Stimulated activated CD8-positive, alpha-beta memory T cell treated with anti-CD3 and anti-CD28 coated beads, Interleukin-4, amount 100 ng/mL, for 24 hours (primary cell): ENCODE data around the gene LRRK1.

Experiments used
- DNase-seq: peaks from one replicate; pipeline ENCODE4 v3.0.0-alpha.2; 2020; ENCODE audit warnings: low read depth

LRRK1 gene

DNA sequence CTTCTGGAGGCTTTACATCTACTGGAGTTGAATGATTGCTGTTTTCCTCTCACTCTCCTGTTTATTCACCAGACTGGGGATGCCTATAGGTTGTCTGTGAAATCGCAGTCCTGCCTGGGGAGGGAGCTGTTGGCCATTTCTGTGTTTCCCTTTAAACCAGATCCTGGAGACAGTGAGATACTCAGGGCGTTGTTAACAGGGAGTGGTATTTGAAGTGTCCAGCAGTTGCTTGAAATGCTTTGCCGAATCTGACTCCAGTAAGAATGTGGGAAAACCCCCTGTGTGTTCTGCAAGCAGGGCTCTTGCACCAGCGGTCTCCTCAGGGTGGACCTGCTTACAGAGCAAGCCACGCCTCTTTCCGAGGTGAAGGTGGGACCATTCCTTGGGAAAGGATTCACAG lies 4.3 kb upstream of the LRRK1 start:
- DNase-seq = no peak

- DNase-seq = peak; percentile 63
Measured at GRCh38 chr15:100918034-100918689, 995 bp upstream of the LRRK1 start.

GRCh38 chr15:100919481-100920405 lies 586 bp downstream of the LRRK1 start:
- no peak for DNase-seq

DNA sequence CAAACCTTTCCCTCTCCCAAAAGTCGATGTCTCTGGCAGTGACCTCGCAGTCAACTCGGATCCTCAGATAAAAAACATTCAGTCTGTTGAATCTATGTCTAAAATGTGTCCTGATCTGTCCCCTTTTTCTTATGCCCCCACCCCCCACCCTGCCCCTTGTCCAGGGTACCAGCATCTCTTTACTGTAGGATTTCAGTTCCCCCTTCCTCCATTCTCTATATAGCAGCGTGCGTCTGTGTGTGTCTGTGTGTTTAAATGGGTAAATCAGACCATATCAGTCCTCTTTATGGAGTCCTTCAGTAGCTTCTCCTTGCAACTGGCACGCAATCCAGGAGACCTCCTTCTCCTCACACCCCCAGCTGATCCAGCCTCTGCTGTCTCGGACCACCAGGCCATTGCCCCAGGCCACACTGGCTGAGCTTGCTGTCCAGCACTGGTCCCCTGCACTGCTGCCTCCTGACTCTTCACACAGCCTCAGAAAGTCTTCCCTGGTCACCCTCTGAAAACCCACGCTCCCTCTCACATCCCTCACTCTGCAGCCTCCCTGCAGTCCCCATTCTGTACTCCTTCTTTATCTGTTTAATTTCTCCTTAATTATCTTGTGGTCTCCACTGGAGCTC lies 1.5 kb downstream of the LRRK1 start:
- DNase-seq = no peak

- no peak for DNase-seq
Measured at GRCh38 chr15:100922192-100923040, 3.3 kb downstream of the LRRK1 start.

DNA sequence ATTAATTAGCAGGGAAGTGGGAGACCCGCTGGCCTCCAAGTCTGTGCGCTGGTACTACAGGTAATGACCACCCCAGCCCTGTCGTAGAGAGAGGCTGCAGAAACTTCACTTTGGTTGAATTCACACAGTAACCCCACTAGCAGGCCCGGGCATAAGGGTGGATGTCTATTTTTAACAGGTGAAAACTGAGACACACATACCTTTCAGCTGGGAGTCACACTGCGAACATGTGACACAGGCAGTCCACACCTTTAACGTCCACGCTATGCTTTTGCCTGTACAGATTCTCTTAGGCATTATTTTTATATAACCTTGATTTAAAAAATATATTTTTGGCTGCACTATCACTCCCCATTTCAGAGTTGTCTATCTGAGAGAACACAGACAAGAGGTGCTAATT lies 3.9 kb downstream of the LRRK1 start:
- DNase-seq = no peak

GRCh38 chr15:100923902-100924301 lies 4.7 kb downstream of the LRRK1 start:
- DNase-seq = no peak

DNA sequence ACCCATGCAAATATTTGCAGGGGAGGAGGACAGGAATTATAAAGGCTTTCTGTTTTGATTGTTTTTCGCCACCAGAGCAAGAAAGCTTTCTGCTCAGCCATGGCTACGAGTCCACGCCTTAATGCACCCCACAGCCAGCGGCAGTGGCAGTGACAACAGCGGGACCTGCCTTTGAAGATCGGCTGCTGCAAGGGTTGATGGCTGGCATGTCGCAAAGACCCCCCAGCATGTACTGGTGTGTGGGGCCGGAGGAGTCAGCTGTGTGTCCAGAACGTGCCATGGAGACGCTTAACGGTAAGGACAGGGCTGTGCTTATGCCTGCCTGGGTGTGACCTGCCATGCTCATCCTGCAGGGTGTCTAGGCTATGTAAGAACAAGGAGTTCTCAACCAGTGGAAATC lies 5.3 kb downstream of the LRRK1 start:
- DNase-seq = no peak

GRCh38 chr15:100925480-100925879 lies 6.3 kb downstream of the LRRK1 start:
- DNase-seq = no peak

DNA sequence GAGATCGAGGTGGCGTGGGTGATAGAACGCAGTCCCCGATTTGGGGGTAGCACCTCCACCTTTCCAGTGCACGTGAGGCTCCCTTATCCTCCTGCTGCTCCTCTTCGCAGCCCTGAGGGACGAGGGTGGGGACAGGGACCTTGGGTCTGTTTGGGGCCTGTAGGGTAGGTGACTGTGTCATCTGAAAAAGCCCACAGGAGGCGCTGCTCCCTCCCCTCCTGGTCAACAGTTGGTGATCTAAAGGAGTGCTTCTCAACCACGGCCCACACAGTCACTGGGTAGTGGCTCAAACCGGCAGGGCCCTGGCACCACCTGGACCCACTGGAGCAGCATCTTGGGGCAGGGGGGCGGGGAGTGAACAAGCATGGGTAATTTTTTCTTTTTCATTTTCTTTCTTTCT lies 7.1 kb downstream of the LRRK1 start:
- no peak for DNase-seq

DNA sequence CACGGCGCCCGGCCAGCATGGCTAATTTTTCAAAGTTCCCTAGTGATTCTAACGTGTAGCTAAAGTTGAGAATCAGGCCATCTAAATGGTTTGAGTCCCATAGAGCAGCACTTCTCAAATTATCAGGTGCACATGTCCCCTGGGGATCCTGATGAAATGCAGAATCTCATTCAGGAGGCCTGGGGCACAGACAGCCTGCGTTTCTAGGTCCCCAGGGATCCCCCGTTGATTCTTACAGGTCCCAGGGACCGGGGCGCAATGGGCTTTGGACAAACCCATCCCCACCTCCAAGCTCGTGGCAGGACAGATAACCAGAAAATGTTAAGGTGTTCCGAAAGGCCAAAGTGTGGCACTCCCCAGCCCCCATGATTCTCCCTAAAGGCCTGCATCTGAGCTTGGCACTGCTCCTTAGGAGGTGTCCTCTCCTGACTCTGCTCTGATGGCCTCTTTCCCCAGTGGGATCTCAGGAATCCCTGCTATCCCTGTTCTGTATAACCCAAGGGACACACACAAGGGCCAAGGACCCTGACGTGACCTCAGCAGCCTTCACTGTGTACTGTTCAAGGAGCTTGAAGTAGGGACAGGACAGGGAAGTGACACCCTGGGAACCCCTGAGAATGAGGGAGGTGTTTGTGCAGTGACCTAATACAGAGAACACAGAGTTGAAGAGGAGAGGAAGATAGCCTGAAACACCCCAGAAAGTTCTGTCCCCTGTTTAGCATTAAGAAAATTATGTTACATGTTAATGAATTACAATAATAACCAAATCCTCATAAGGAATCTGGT lies 8.0 kb downstream of the LRRK1 start:
- no peak for DNase-seq

DNA sequence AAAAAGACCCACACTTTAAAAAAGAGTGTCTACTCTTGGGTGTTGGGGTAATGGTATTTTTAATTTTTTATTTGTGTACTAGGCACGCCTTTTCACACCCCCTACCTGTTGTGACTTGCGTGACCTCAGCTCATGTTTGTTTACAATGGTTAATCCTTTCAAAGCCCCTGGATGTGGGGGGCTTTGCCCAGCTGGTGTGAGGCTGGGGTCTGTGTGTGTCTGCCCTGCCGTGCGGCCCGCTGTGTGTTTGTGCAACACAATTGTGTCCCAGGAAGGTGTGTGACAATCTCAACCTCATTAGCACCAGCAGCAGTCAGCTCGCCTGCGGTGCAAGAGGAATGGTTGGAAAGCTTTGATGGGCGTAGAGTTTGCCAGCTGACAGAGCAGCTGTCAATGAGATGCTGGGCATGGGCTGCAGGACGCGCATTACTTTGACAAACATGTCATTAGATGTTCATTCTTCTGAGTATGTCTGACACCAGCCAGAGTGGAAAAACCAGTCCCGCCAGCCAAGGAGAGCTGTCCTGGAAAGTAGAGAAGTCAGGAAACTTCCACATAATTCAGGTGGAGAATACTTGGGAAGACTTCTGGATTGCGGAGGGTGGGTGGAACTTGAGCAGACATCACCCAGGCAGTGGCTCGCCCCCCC lies 9.6 kb downstream of the LRRK1 start:
- DNase-seq = no peak

DNA sequence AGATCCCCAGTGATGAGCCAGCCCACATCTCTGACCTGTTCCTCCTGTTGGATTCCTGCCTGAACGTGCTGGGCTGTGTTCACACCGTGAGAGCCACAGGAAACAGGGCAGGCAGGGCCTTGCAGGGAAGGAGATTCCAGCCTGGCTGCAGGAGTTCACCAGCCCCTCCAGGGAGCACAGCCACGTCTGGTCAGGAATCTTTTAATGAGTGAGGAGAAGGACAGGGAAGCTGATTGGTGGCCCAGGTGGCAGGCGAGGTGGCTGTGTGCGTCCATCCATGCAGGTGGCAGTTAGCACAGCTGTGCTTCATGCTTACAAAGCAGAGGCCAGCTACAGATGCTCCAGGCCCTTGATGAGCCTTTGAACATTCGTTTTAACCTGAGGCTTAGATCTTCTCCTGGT lies 10.5 kb downstream of the LRRK1 start:
- no peak for DNase-seq

GRCh38 chr15:100930306-100930848 lies 11.2 kb downstream of the LRRK1 start:
- no peak for DNase-seq

- DNase-seq = no peak
Measured at GRCh38 chr15:100931143-100931890, 12.2 kb downstream of the LRRK1 start.

DNA sequence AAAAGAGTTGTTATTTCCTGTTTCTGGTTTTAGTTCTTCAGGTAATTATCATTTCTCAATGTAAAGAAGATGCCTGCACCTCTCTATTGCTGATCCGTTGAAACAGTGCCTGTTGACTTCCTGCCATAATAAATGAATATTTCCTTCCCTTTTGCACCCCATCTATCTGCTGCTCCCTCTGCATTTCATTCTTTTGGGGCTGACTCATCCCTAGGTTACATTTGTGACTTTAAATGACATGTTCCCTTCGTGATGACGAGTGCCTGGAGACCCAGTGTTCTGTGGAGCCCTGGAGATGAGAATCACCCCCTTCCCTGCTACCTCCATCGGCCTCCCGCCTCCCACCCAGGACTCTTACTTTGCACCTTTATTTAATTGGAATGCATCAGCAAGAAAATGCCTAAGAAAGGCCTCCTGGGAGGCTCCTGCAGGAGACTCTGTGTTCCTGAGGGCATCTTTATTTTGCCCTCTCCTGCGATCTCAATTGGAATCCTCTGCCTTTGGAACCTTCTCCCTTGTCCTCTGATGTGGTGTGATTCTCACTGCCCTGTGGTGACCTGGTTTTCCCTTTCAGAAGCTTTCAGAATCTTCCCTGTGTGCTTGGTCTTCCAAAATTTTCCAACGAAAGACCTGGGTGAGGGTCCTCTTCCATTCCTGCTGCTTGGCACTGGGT lies 13.7 kb downstream of the LRRK1 start:
- no peak for DNase-seq

DNA sequence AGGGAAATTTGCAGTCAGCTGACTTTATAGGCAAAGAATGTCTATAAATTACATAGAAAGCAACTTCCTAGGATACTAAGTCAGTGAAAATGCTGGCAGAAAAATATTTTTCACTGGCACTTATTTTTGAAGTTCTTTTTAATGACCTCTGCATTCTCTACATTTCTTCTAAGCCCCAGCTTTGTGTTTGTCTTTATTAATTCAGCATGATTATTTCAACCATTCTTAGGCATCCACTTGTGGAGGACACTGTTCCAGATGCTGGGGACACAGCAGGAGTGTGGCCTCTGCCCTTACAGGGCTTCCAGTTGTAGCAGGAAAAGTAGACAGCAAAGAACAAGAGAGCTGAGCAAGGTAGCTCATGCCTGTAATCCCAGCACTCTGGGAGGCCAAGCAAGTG lies 15.0 kb downstream of the LRRK1 start:
- no peak for DNase-seq

GRCh38 chr15:100934726-100935125 lies 15.6 kb downstream of the LRRK1 start:
- no peak for DNase-seq

GRCh38 chr15:100937171-100937570 lies 18.0 kb downstream of the LRRK1 start:
- no peak for DNase-seq
